Measurements from ENCODE around the gene SLC48A1. TPM values are rescaled to one million over a fixed set of nuclear protein-coding genes. Genes with fewer than 3 reads are reported as not detected.

Gene SLC48A1
- total RNA-seq, 1 donor from 2014 or later, result 9.7 TPM

DNA sequence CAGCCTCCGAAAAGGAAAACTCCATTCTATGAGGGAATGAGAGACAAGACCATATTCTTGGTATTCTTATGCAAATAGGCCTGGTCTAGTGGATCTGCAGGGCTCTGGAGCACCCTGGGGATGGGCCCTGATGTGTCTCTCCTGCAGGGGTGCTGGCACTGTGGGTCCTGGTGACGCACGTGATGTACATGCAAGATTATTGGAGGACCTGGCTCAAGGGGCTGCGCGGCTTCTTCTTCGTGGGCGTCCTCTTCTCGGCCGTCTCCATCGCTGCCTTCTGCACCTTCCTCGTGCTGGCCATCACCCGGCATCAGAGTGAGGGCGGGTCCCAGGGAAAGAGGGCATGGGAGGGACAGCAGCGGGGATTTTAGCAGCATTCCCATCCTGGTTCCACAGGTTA, 5.8 kb downstream of the SLC48A1 start:
- DNase-seq, result no peak

DNA sequence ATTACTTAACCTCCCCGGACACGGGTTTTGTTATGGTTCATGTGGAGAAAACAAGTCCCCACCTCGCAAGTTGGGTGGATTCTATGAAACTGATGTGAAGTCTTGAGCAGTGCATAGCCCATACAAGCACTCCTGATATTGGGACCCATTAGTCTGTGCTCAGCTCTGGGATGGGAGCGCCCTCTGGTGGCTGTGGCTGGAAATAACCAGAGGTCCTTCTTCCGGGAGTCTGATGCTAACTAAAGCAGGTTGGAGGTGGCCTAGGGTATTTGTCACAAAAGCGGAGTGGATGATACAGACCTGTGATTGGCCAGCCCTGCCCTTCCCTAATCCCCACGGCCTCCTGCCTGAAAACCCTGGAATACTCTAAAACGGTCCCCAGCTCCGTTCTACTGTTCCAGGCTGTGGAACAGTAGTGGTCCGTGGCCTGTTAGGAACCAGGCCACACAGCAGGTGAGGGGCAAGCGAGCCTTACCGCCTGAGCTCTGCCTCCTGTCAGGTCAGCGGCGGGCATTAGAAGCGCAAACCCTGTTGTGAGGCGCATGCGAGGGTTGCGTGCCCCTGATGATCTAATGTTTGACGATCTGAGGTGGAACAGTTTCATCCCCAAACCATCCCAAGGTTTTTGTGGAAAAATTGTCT, 6.4 kb downstream of the SLC48A1 start:
- peak; percentile 96 for DNase-seq

GRCh38 chr12:47779943-47780504, 7.0 kb downstream of the SLC48A1 start:
- no peak for DNase-seq

- peak; percentile 44 for DNase-seq
Measured at GRCh38 chr12:47781479-47782371, 8.7 kb downstream of the SLC48A1 start.

DNA sequence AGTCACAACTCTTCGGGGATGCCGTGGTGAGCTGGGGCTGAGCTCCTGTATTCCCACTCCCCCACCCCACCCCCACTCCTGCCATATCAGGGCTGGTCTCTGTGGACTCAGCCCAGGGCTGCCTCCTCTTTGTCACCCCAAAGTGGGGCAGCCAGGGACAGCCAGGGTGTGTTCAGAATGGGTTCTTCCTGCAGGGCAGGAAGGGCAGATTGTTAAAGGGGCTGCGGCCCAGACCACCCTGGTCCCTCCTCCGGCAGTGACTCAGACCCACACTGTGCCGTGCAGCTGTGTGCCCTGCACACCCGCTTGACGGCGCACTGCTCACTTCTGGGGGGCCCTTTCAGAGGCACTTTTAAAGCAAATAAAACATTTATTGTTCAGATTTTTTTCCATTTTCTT, 9.3 kb downstream of the SLC48A1 start:
- DNase-seq, result no peak

DNA sequence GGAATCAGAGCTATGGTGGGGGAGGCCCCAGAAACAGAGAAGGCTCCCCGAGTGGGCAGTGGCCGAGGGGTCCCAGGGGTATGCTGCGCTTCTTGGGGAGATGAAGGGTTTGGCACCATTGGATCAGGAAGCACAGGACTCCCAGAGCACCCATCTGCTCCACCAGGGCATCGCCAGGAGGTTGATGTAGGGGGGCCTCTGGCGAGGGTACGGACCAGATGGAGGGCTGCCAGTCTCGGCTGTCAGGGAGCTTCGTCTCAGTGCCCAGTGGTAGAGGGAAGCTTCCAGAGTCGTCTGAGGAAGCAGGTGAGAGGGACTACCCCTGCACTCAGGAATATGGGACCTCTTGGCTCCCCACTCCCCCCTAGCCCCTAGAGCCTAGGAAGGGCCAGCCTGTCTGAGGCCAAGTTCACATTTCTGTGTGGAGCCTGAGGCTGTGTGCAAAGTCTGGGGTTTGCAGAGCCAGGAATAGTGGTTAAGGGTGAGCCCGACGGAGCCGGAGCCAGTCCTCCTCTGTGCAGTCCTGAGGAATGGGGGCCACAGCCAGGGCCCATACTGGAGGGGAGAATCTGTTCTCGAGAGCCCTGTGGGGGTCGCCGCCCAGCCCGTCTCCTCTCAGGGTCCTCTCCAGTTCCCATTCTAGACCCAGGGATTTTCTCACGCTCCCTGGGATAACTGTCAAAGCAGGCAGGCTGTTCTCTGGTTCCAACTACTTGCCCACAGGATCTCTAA, 10.2 kb downstream of the SLC48A1 start:
- no peak for DNase-seq

DNA sequence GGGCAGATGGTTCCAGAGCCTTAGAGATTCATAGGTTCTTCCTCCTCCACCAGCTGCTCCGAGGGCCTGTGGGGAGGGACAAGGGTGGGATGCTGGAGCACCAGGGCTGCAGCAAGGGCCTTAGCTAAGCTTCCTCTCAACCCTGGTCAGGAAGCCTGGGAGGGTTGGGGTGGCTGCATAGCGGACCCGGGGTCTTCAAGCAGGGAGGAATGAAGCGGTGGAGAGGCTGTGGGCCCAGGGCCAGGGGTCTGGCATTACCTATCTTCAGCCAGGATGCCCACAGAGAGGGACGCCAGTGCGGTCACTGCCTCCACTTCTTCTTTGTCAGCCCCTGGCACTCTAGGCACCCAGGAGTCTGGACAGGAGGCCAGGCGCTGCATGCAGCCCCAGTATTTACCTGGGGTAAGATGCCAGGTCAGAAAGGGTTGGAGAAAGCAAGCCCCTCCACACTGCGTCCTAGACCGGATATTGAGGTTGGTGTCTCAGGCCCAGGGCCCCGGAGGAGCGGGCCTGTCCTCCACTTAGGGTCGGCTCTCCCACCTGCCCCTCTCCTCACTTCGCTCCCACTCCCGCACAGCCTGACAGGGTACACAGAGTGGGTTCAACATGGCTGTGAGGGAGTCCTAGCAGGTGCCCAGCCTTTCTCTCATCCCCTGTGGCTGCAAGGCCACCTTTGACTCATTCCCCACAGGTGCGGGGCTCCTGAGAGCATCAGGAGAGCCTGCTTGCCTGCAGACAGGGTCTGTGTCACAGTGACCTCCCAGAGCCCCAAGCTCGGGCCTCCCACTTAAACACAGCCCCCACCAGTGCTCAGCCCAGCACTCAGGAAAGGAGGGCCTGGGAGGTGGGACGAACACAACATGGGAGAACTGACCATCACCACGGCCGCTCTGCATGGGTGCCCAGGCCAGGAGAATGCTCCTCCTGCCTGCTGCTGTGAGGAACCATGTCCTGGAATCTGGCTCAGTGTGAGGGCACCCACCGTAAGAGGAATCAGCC, 11.1 kb downstream of the SLC48A1 start:
- no peak for DNase-seq

DNA sequence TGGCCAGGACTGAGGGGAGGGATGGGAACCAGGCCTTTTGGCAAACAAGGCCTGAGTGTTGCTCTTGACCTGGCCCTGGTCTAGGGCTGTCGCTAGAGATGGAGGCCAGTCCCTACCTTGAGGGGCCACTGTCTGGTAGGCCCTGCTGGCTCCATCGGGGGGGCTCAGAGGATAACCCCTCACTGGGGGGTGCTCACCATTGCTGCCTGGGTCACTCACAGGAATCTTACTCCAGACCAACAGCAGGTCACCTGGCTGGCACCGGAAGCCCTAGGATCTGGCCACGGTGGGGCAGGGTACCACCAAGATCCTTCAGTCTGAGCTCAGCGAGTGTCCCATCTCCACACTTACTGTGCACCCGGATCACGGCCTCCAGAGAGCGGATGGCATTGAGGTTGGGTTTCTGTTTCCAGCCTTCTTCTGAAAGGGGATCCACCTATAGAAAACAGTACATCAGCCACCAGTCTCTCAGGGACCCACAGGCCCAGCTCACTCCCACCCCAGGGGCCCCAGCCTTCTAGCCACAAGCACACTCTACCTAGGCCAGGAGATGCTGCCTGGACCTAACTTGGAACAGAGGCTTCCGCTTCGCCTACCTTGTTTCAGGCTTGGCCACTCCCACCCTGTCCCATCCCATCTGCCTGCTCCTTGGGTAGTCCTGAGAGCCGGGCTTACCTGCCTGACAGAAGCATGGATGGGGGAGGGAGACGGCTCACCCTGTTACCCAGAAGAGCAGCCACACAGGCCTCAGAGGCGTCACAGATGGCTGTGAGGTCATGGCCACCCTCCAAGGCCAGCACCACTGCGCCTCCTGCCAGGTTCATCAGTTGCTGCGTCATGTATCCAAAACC, 12.2 kb downstream of the SLC48A1 start:
- DNase-seq, result no peak

- no peak for DNase-seq
Measured at GRCh38 chr12:47785887-47786661, 13.0 kb downstream of the SLC48A1 start.

GRCh38 chr12:47786662-47787280, 13.7 kb downstream of the SLC48A1 start:
- no peak for DNase-seq

DNA sequence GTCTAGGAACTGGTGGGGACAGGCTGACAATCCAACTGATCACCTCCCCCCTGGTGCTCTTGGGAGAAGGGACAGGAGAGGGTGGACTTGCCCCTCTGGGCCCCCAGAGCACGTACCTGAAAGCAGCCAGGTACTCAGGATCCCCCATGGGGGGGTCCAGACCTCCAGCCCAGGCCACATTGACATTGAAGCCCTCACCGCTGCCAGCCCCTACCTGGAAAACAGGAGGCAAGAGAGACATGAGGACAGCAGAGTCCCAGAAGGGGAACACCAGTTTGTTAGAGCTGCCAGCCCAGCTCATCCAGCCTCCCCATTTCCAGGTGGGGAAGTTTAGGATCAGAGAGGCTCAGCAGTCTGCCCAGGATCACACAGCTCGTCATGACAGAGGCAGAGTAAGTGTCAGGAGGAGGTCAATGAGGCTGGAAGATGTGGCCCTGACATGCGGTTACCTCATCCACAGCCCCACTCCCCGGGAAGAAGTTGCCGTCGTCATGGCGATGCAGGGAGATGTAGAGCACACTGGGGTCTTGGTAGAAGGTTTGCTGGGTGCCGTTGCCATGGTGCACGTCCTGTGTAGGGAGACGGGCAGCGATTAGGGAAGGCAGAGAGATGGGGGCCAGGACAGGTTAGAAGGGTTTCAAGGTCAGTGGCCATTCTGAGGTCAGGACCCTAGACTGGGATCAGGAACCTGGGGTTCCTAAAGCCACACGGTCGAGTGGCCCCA, 14.7 kb downstream of the SLC48A1 start:
- DNase-seq, result no peak

DNA sequence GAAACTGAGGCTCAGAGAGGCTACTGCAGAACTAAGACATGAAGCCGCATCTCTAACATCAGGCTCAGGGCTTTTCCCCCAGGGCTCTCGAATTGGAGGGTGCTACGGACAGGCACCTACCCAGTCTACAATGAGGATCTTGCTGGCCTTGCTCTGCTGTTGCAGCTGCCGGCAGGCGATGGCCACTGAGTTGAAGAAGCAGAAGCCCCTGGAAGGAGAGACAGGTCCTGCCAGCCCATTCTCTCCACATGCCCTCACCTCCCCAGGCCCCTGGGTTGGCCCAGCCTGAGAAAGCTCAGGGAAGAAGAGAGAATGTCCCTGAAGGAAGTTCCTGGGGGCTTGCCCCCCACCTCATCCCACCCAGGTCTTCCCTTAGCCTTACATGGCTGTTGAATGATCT, 16.1 kb downstream of the SLC48A1 start:
- DNase-seq, result no peak

GRCh38 chr12:47789712-47790489, 16.9 kb downstream of the SLC48A1 start:
- DNase-seq, result no peak

GRCh38 chr12:47790676-47791350, 17.8 kb downstream of the SLC48A1 start:
- DNase-seq, result no peak

- no peak for DNase-seq
Measured at GRCh38 chr12:47791351-47791746, 18.3 kb downstream of the SLC48A1 start.

DNA sequence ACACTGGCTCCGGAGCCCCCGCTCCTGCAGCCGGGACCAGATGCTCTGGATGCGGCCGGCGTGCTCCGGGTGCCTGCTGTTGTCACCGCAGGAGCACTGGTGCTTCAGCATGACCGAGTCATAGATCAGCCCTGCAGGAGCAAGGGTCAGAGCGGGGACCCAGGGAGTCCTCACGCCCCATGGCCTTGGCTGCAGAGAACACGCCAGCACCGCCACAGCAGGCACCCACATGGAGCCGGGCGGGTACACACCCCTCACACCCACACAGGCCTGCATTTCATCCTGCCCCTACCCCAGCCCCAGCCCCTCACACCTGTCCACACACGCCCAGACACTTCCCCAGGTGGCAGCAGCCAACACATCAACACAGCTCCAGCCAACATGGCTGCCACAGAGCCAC, 18.8 kb downstream of the SLC48A1 start:
- no peak for DNase-seq
